HG02943 (cell line): ENCODE results near the gene DNAJB4.

Source experiments
- ATAC-seq: cut with Tn5 transposase; IDR thresholded peaks from one replicate; pipeline ENCODE4 v1.9.1; 2021; ENCODE audit warnings: mild to moderate bottlenecking, low read depth, moderate library complexity; ENCODE audit not compliant: unreplicated experiment

The DNAJB4 gene

GRCh38 chr1:78033797-78034172 lies 29.0 kb downstream of the DNAJB4 start:
- no peak for ATAC-seq

- ATAC-seq, result no peak
Observed at GRCh38 chr1:78035121-78035520, 30.4 kb downstream of the DNAJB4 start.

- ATAC-seq, result no peak
Observed at GRCh38 chr1:78036450-78036849, 31.7 kb downstream of the DNAJB4 start.

GRCh38 chr1:78038071-78038470 lies 33.3 kb downstream of the DNAJB4 start:
- no peak for ATAC-seq

GRCh38 chr1:78038491-78038939 lies 33.8 kb downstream of the DNAJB4 start:
- ATAC-seq, result no peak

- no peak for ATAC-seq
Observed at GRCh38 chr1:78040484-78041089, 35.8 kb downstream of the DNAJB4 start.

- ATAC-seq, result no peak
Observed at GRCh38 chr1:78043436-78043835, 38.7 kb downstream of the DNAJB4 start.

GRCh38 chr1:78044796-78045562 lies 40.2 kb downstream of the DNAJB4 start:
- no peak for ATAC-seq

- ATAC-seq, result no peak
Observed at GRCh38 chr1:78045563-78045925, 40.8 kb downstream of the DNAJB4 start.

- ATAC-seq, result no peak
Observed at GRCh38 chr1:78045926-78046778, 41.4 kb downstream of the DNAJB4 start, which contains the start of gene GIPC2. Gene GIPC2 (plus strand): TSS chr1:78045966. CDS start chr1:78046095, 129 bp downstream.

- no peak for ATAC-seq
Observed at GRCh38 chr1:78047106-78047505, 42.4 kb downstream of the DNAJB4 start.

GRCh38 chr1:78047631-78048030 lies 42.9 kb downstream of the DNAJB4 start:
- ATAC-seq, result no peak

- no peak for ATAC-seq
Observed at GRCh38 chr1:78048446-78048845, 43.7 kb downstream of the DNAJB4 start.

- no peak for ATAC-seq
Observed at GRCh38 chr1:78049396-78049795, 44.7 kb downstream of the DNAJB4 start.

- no peak for ATAC-seq
Observed at GRCh38 chr1:78051005-78051404, 46.3 kb downstream of the DNAJB4 start.

- ATAC-seq, result no peak
Observed at GRCh38 chr1:78052685-78053405, 48.1 kb downstream of the DNAJB4 start.

- no peak for ATAC-seq
Observed at GRCh38 chr1:78053498-78053897, 48.8 kb downstream of the DNAJB4 start.

- ATAC-seq, result no peak
Observed at GRCh38 chr1:78054559-78054958, 49.8 kb downstream of the DNAJB4 start.

- no peak for ATAC-seq
Observed at GRCh38 chr1:78054972-78055371, 50.2 kb downstream of the DNAJB4 start.

- ATAC-seq, result no peak
Observed at GRCh38 chr1:78055565-78056132, 50.9 kb downstream of the DNAJB4 start.
